HT1080 (cell line): Measurements from ENCODE around the gene C3orf52. TPM values are rescaled to one million over a fixed set of nuclear protein-coding genes. Genes with fewer than 3 reads are reported as not detected.
"Not testable (repeated sequence)": the region's sequence is repeated elsewhere in the genome, so short reads cannot be mapped to it uniquely, and the experiment has no call there.

Source experiments
- DNase-seq: peaks from one replicate; pipeline ENCODE4 v3.0.0-alpha.2; 2015; ENCODE audit warnings: low read depth
- polyA plus RNA-seq, 2 experiments: library from polyadenylated mRNA; depleted of rRNA; stranded (reverse); fragments of >200 nt; gene quantifications; 2 replicates each; pipeline ENCODE4 v1.2.3, GENCODE V29; 2015
- total RNA-seq: library from RNA; depleted of rRNA; stranded (reverse); fragments of >200 nt; shearing (Covaris generic); gene quantifications from 2 replicates; pipeline ENCODE4 v1.2.3, GENCODE V29; 2014; rRNA removed

C3orf52 gene, protein sequence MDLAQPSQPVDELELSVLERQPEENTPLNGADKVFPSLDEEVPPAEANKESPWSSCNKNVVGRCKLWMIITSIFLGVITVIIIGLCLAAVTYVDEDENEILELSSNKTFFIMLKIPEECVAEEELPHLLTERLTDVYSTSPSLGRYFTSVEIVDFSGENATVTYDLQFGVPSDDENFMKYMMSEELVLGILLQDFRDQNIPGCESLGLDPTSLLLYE
- total RNA-seq, result 19.4 and 21.5 TPM in 2 replicates
- 15.3 and 16.9 TPM in 2 replicates for polyA plus RNA-seq (2015; cell fraction: cytosol; rRNA removed)
- polyA plus RNA-seq (2015; cell fraction: nucleus; rRNA removed), result 51.1 and 53.9 TPM in 2 replicates

DNA sequence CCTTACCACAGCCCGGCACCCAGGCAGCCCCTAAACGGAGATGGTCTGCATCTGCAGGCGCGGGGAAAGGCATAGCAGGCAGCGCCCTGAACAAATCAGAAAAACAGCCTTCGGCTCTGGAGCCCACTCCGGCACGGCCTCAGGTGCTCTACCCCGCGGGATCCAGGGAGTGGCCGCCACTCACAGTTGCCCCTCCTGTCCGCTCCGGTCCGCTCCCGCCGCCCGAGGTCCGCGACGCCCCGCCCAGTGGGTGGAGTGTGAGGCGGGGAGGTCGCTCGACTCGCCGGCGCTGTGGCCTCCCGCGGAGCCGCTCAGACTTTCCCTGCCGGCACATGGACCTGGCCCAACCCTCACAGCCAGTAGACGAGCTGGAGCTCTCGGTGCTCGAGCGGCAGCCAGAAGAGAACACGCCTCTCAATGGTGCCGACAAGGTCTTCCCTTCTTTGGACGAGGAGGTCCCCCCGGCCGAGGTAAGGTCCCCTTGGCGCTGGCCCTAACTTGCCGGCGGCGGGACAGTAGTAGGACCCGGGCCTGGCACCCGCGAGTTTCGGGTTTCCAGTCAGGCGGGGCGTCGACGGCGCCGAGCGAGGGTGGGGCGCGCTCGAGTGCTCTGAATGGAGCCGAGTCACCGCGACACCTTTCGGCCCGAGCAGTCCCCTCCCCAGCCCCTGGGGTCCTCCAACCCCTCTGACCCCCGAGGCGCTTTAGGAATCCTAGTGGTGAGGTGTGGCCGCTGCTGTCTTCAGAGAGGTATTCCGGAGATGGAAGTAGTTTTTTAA, at the start of gene C3orf52:
Gene C3orf52, plus strand, starts transcription at position 314 of the 779 bp plus-strand sequence. Its CDS starts 19 bp downstream, at position 333.
- DNase-seq, result peak; percentile 93

DNA sequence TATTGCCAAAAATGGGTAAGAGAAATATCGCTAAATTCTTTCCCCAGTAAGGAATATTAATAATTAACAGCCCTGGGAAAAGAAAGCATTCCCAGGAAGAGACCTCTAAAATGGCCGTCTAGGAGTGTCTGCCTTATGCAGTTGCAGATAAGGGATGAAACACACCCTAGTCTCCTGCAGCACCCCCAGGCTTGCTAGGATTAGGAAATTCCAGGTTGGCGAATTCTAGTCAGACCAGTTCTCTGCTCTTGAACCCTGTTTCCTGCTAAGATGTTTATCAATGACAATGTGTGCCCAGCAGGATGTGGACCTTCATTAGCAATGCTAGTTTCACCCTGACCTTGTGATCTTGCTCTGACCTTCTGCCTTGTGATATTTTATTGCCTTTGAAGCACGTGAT, 49.0 kb upstream of the C3orf52 start:
- not testable (repeated sequence) for DNase-seq

DNA sequence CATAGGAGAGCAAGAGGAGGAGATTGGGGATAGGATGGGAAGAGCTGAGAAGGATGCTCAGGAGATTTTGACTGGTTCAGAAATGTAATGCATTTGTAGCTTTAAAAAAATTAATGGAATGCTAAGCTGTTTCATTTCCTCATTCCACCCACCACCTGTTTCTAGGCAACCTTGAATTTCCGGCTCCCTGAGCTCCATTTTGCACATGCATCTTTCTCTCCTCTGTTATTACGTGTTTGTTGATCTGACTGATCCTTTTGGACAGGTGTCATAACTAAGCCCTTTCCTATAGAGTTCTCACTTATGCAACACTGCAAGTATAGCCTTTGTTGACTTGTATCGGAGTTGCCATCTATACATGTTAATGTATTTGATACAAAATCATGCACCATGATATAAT, 47.3 kb upstream of the C3orf52 start:
- DNase-seq, result no peak

DNA sequence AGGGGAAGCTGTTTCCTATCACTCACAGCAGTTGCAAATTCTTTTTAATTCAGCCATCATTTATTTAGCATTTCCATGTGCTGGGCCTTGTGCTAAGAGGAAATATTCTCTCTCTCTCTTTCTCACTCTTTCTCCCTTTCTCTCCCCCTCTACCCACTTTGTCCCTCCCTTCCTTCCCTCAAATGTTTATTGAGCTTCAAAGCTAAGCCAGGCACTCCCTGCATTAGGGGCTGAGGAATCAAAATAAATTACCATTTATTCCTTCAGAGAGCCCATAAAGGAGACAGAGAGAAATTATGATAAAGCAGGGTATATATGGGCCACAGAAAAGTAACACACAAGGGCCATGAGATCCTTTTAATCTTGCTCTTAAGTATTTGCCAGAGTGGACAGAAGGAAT, 44.9 kb upstream of the C3orf52 start:
- DNase-seq, result no peak

DNA sequence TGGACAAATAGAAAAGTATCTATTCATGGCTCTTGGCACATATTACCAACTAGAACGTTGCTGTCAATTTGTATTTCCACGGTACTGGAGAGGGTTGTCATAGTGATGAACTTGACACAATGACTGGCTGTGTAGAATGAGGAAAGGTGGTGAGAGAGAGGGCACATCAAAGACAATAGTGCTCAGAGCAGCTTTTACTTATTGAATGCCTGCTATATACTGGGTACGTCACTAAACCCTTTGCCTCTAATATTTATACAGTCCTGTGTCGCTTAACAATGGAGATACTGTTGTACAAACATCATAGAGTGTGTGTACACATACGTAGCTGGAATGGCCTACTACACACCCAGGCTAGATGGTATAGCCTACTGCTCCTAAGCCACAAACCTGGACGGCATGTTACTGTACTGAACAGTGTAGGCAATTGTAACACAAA, 43.3 kb upstream of the C3orf52 start:
- DNase-seq, result no peak

DNA sequence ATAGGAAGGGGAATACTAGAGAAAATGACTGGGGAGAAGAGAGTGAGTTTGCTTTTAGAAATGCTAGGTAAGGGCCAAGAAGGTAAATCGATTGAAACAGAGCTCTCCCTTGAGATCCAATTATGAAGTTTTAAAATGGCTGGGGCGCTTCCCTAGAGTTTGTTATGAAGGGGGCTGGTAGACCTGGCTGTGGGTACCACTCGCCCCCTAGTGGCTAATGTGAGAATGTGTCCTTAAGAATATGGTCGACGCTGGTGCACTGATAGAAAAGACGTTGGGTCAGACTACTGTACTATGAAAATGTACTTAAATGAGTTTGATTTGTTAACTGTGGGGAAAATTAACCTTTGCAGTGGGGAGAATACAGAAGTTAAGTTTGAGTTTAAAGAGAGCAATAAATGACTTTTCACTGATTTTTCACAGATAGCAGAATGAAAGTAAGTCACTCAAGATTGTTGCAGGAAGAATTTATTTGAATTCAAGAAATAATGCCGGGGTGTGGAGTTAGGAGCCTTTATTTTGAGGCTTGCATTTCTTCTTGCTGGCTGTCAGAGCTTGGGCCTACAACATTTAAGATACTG, 42.5 kb upstream of the C3orf52 start:
- DNase-seq, result peak; percentile 81

DNA sequence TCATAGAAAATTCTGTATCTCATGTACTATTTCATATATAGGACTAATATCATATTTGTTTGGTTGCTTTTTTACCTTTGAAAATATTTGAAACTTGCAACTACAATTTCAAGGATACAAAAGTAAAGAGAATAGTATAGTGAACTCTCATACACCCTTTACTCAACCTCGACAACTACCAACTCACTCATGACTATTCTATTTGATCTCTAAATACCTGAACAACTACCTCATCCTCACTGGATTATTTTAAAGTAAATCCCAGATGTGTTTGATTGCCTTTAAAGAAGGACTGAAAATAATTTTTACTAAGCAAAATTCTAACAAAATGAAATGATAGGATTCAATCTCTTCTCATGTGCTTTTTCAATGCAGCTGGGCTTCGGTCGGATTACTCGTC, 39.6 kb upstream of the C3orf52 start:
- no peak for DNase-seq

DNA sequence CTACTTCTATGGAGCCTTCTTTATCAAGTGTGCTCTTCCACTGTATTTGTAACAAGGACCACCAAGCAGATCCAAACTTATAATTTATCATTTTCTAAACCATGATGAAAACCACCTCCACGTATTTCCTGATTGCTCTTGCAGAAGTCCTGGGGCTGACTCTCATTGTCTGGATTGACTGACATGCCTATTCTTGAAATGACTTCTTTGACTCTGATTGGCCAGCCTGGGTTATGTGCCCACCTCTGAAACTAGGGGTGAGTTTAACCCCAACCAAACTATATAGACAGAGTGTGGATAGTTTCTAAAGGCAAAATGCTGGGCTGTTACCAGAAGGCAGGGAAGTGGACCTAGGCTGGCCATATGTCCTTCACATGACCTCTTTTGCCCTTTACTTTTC, 38.9 kb upstream of the C3orf52 start:
- no peak for DNase-seq

DNA sequence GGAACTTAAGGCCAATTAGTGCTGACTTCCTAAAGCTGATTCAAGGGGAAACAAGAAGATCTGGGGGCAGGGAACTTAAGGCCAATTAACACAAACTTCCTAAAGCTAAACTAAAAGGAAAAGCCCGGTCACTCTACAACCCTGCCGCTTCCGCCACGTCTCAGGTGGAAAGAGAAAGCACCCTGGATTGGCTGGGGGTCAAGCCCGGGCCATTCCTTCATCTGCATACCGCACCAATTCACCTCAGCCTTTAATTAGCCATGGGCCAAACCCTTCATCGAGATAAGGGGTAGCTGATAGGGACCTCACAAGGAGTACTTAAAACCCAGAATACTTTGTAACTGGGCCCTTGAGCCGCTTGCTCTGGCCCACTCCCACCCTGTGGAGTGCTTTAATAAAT, 37.3 kb upstream of the C3orf52 start:
- DNase-seq, result no peak

DNA sequence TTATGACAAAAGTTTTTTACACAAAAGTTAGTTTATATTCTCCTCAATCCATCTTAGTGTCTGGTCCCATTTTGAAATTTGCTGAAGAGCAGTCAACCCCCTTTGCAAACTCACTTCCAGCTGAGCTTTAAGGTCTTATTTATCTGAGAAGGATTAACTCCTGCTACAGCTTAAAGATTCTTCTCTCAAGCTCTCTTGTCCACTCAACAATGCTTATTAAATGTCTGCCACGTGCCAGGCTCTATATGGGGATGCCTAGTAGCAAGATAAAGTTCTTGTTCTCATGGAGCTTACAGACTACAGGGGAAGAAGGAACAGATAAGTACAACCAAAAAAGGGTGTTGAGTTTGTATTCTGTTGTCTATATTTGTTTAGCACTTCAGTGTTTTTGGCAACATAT, 33.0 kb upstream of the C3orf52 start:
- DNase-seq, result no peak

DNA sequence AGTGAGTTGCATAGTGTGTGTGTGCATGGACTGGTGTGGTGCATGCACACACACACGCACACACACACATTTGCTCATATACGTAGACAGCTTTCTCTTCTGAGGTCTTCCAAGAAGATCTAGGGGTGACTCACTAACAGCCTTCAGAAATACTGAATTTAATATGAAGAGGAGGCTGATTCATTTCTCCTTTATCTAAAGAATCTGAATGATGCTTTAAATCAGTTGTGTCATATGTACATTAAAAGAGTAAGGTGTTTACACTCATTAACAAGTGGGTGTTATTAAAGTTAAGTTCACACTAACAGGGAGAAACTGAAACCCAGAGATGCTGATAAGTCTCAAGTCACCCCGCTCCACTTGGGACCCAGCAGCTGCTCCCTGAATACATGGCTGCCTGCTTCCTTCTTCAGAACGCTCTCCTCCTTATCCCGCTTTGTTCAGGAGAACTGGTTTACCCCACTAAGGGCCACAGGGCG, 29.7 kb upstream of the C3orf52 start:
- DNase-seq, result peak; percentile 79

DNA sequence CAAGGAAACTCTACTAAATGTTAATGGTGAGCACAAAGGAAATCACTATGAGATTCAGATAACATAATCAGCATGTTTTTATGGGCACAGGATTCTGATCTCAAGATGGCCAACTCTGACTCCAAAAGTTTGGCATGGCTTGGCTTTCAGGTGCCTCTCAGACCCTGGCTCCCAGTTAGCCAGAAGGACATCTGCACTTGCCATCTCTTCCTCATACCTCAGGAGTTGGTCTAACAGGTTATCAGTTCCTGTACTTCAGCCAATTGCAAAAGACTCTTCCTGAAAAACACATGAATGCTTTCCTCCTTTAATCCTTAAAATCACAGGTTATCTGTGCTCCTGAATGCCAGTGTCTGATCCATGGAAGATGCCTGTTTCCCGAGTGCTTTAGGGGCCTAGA, 26.7 kb upstream of the C3orf52 start:
- DNase-seq, result no peak

DNA sequence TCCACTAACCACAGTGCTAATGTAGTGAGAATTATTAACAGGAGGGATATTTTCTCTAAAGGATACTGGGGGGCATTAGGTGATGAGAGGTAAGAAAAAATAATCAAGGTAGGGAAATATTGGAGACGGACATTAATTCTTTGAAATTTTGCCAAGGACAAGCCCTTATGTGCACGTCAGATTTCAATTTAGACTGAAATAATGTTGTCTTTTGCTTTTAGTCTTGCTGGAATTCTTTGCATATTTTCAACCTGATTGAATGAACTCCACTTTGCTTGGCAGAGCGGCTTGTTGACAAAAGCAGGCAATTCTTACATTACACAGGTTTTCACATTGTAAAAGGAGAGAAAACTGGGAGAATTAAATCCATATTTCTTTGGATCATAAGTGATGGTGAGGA, 25.0 kb upstream of the C3orf52 start:
- no peak for DNase-seq

DNA sequence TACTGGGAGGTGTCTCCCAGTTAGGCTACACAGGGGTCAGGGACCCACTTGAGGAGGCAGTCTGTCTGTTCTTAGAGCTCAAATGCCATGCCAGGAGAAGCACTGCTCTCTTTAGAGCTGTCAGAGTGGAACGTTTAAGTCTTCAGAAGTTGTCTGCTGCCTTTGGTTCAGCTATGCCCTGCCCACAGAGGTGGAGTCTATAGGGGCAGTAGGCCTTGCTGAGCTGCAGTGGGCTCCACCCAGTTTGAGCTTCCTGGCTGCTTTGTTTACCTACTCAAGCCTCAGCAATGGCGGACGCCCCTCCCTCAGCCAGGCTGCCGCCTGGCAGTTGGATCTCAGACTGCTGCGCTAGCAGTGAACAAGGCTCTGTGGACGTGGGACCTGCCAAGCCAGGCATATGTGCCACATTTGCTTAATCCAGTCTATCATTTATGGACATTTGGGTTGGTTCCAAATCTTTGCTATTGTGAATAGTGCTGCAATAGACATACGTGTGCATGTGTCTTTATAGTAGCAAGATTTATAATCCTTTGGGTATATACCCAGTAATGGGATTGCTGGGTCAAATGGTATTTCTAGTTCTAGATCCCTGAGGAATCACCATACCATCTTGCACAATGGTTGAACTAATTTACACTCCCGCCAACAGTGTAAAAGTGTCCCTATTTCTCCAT, 13.7 kb upstream of the C3orf52 start:
- DNase-seq, result not testable (repeated sequence)

DNA sequence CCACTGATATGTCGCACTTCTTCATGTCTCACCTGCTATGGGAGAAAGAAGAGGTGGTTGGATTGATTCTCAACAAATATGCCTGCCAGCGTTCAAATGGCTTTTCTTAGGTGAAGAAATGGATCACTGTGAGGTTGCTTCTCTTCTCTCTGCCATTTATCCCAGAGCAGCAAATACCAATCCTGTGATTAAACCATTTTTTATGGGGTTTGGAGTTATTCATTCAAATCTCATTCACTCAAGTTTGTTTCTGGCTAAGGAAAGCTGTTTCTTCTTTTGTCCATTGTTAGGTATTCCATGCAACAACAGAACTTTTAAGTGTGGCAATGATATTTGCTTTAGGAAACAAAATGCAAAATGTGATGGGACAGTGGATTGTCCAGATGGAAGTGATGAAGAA, 12.2 kb upstream of the C3orf52 start:
- DNase-seq, result peak; percentile 38

DNA sequence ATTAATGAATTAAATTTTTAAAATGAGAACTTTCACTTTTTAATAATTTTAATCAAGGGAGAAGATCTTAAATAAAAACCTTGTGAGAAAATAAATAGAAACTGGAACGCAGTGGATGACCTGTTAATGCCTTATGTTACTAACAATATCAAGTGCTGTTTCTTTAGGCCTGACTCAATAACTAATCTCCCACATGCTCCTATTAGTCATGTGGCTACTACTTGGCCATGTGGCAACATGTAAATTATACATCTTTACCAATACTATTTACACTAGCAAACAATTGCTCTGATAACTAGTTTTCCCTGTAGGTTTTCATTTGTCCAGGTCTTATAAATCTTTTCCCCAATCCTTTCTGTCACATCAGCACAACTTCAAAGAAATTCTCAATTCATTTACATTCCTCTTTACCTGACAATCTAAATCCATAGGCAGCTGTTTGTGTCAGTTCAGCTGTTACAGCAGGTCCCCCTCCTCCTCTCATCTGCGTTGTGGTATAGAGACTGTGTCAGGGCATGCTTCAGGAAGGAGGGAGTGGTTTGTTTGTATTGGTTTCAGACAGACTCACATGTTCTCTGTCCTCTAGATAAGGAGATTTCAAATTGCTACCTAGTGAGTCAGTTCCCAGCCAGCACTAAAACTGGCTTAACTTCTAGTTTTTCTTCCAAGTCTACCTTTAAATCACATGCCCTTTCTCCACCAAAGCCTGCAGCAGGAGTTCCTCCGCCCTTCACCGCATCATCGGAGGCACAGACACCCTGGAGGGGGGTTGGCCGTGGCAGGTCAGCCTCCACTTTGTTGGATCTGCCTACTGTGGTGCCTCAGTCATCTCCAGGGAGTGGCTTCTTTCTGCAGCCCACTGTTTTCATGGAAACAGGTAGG, 11.3 kb upstream of the C3orf52 start:
- peak; percentile 100 for DNase-seq

DNA sequence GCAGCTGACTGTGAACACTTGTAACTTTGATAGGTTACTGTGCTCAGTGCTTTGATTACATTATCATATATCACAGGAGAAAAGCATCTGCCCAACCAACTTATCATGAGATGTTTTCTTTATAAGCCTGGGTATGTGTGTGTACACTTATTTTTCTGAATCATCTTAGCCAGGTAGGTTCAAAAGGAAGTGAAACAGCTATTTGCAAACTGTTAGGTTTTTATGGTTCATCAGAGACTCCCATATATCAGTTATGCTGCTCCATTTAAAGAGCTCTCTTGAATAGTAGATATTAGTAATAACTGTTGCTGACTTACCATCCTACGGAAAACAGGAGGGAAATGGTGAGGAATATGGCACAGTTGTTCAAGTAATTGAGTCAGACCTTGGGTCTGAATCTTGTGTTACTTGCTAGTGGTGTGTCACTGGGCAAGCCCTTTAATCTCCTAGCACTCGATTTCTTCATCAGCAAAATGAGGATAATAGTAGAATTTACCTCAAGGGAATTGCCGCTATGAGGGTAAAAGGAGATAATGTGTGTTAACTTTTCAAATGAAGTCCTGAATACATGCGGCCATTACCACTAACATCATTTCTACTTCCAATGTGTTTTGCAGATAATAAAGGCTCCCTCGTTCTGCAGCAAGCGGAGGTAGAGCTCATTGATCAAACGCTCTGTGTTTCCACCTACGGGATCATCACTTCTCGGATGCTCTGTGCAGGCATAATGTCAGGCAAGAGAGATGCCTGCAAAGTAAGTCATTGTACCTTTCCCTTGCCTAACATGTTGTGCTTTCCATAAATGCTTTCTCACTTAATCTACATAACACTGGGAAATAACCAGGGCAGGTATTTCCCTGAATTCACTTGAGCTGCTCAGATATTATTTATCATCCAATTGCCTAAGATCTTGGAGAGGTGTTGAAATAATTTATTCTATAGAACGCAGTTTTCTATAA, 7.8 kb upstream of the C3orf52 start:
- DNase-seq, result no peak

DNA sequence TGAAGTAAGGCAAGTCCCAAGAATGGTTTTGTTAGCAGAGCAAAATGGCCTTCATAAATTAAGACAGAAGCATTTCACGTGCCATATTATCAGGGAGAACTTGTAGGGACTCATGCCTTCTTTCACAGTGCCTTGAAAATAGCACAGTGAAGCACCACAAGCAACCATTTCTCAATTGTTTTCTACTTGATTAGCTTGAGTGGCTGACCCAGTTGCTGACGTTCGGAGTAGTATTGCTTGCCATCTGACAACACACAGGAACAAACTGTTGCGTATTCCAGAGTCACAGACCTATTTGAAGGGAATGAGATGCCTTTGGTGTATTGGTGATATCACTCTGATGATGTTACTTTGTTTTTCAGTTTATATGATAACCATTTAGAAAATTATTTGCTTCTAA, 3.0 kb upstream of the C3orf52 start:
- no peak for DNase-seq

DNA sequence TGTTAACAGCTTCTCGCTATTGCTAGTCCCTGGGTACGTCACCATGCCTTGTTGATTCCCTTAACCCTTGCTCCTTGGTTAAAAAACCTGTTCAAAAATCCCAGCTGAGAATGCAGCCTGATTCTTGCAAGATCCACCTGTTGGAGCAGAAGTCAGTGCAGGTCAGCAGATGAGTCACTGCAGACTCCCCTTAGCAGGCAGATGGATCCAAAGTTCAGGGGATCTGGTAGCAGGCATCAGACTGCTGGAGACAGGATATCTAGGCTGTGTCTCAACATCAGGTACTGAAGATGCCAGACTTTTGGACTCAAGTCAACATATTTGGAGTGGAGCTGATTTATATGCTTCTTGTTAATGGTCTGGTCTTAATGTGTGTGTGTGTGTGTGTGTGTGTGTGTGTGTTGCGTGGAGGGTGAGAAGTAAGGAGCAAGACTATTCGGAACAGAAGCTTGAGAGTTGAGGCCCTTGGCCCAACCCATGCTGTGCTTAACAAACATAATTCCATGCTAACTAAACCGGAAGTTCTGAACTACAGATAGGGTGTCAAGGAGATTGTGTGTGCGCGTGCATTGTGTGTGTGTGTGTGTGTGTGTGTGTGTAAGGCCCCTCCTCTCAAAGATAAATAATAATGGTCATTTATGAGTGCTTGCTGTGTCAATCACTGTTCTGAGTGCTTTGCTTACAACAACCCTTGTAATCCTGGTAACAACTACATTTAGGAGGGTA, 1.0 kb upstream of the C3orf52 start:
- no peak for DNase-seq
